HG03460 (cell line): ENCODE results near the gene UNK.
"Not testable (repeated sequence)": the region's sequence is repeated elsewhere in the genome, so short reads cannot be mapped to it uniquely, and the experiment has no call there.

ENCODE experiments used
- ATAC-seq: cut with Tn5 transposase; IDR thresholded peaks from one replicate; pipeline ENCODE4 v1.9.1; 2021; ENCODE audit not compliant: unreplicated experiment

Gene UNK

GRCh38 chr17:75847614-75848522, 63.3 kb downstream of the UNK start:
- no peak for ATAC-seq

GRCh38 chr17:75848523-75849278, 64.1 kb downstream of the UNK start:
- no peak for ATAC-seq

- ATAC-seq: no peak
Measured at GRCh38 chr17:75849279-75849646, 64.7 kb downstream of the UNK start.

GRCh38 chr17:75849724-75850123, 65.1 kb downstream of the UNK start:
- ATAC-seq: no peak

- ATAC-seq: no peak
Measured at GRCh38 chr17:75850928-75851692, 66.5 kb downstream of the UNK start.

- not testable (repeated sequence) for ATAC-seq
Measured at GRCh38 chr17:75851693-75851991, 67.0 kb downstream of the UNK start.

GRCh38 chr17:75853433-75853832, 68.8 kb downstream of the UNK start:
- no peak for ATAC-seq

- no peak for ATAC-seq
Measured at GRCh38 chr17:75854101-75854748, 69.6 kb downstream of the UNK start.

- ATAC-seq: no peak
Measured at GRCh38 chr17:75854881-75855309, 70.3 kb downstream of the UNK start.

GRCh38 chr17:75855310-75856061, 70.9 kb downstream of the UNK start, which contains the start of gene WBP2:
TSS of gene WBP2 (minus strand) at chr17:75855335. CDS start at chr17:75855297, 38 bp downstream.
- ATAC-seq: peak; percentile 84

GRCh38 chr17:75856062-75856756, 71.6 kb downstream of the UNK start:
- peak; percentile 35 for ATAC-seq

- ATAC-seq: not testable (repeated sequence)
Measured at GRCh38 chr17:75859358-75859757, 74.8 kb downstream of the UNK start.

GRCh38 chr17:75861927-75862317, 77.3 kb downstream of the UNK start:
- ATAC-seq: no peak

- ATAC-seq: peak; percentile 85
Measured at GRCh38 chr17:75864448-75864871, 79.9 kb downstream of the UNK start.

GRCh38 chr17:75864887-75865286, 80.3 kb downstream of the UNK start:
- peak; percentile 20 for ATAC-seq

GRCh38 chr17:75865404-75866188, 81.0 kb downstream of the UNK start:
- not testable (repeated sequence) for ATAC-seq

GRCh38 chr17:75868730-75869281, 84.2 kb downstream of the UNK start:
- ATAC-seq: not testable (repeated sequence)
